Stimulated activated CD8-positive, alpha-beta memory T cell treated with anti-CD3 and anti-CD28 coated beads, Interleukin-2, amount 100 ng/mL, for 48 hours (primary cell): Measurements from ENCODE around the gene ABCA9.
"Not testable (repeated sequence)": the region's sequence is repeated elsewhere in the genome, so short reads cannot be mapped to it uniquely, and the experiment has no call there.

ENCODE experiments used
- DNase-seq, 2 donors: peaks; one replicate each; pipeline ENCODE4 v3.0.0-alpha.2; 2020; ENCODE audit warnings: low read depth in 2 of 2

ABCA9 gene

GRCh38 chr17:69043098-69043734 lies 17.5 kb downstream of the ABCA9 start:
- DNase-seq = no peak

GRCh38 chr17:69042308-69042707 lies 18.4 kb downstream of the ABCA9 start:
- DNase-seq = no peak

DNA sequence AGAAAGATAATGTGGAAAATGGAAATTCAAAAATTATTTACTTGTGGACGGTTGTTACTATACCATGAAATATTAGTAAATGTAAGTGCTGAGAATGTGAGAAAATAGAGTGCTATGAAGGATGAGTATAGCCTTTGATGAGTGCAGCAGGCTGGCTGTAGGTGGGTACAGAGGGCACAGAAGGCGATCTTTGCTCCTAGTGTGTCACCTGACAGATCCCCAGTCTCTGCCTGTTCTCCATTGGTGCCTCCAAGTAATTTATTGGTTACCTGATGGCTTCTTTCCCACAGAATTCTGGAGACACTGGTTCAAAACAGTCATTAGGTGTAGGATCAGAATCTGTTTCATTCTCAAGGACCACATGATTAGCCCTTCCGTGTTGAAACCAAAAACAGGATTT lies 28.9 kb downstream of the ABCA9 start:
- no peak for DNase-seq

DNA sequence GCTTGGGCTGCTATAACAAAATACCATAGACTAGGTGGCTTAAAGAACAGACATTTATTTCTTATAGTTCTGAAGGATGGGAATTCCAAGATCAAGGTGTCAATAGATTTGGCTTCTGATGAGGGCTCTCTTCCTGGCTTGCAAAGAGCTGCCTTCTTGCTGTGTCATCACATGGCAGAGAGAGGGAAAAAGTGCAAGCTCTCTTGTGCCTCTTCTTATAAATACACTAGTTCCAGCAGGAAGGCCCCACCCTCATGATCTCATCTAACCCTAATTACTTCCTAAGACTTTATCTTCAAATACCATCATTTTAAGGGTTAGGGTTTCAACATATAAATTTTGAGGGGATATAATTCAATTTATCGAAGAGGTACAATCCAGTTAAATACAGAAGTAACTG lies 30.6 kb downstream of the ABCA9 start:
- DNase-seq = no peak

DNA sequence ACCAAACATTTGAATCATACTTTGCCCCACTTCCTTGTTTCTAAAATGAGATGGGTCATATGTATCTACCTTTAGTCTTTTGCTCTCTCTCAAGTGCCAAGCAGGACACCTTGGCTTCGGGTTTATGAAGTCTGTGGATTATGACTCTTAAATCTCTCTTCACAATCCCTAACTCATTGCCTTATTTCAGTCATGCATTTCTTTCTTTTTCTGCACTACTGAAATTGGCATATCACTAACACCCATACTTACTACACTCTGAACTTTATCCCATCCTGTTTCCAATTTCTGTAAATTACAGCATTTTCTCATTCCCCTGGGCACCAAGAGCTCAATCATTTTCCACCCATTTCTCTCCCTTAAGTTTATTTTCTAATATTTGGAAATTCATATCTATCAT lies 42.0 kb downstream of the ABCA9 start:
- DNase-seq = no peak

DNA sequence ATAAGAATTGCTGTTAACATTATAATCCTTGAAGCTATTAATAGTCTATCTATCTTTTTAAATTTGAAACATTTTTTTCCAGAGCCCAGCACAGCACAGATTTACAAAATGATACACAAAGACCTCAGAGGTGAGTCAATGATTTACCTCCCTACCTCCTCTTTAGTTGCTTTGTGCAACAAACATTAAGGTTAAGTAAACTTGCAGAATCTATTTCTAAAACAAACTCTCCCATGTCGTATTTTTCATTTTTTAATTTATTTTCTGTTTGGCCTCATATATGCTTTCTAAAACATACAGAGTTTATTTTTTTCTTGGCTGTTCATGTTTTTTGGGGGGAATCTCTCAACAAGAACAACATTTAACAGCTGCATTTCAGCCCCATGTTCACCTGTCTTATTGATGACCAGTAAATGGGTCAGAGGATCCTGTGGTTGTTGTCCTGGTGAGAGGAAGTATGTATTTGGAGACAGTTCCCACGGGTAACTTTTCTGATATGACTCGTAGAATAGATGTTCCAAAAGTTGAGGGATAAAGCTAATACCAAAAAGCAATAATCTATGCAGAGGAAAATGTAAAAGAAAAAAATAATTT lies 42.6 kb downstream of the ABCA9 start:
- no peak for DNase-seq

- no peak for DNase-seq
Observed at GRCh38 chr17:69015631-69016030, 45.1 kb downstream of the ABCA9 start.

DNA sequence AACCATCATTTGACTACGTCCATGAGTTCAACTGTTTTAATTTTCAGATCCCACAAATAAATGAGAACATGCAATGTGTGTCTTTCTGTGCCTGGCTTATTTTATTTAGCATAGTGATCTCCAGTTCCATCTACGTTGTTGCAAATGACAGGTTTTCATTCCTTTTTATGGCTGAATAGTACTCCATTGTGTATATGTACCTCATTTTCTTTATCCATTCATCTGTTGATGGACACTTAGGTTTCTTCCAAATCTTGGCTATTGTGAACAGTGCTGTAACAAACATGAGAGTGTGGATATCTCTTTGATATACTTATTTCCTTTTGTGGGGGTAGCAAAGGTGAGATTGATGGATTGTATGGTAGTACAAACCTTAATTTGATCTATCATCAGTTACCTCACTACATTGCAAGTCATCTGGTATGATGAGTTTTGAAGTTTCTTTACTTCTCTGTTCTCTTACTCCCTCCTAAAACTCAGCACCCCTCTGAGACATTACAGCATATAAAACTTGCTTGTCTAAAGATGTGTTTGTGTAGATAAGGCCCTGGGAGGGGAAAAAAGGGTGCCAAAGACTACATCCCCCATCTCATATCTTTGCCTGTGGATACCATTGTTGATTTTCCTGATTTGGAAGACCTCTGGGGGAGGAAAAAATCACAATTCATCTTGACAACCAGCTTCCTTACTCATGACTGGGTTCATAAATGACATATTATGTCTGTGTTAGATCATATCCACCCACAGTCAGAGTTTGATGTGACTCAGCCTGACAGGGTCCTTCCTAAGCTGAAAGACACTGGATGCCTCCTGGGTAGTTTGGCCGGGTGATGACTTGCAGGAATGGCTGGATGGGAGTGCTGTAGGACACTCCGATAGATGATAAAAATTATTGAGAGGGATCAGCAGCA lies 47.6 kb downstream of the ABCA9 start:
- DNase-seq = no peak

GRCh38 chr17:69009930-69010329 lies 50.8 kb downstream of the ABCA9 start:
- DNase-seq = no peak

- not testable (repeated sequence) for DNase-seq
Observed at GRCh38 chr17:69004759-69005158, 56.0 kb downstream of the ABCA9 start.

- DNase-seq = not testable (repeated sequence)
Observed at GRCh38 chr17:68999743-69000142, 61.0 kb downstream of the ABCA9 start.

DNA sequence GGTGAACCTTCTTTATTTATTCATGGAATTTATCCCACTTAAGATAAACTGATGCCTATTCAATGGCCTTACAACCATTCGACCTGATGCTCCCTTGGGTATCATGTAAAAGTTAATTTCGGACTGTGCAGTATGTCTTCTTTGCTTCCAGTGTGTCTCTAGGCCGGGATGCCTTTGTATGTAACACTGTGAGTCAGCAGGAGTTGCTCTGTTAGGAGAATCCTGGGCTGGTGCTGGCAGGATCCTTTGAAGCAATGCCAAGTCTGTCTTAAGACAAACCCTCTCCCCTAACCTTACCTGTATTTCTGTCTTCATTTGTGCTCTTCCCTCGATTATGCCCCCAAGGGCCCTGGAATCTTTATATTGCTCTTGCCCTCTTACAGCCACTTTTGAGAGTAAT lies 67.6 kb downstream of the ABCA9 start:
- DNase-seq = no peak

DNA sequence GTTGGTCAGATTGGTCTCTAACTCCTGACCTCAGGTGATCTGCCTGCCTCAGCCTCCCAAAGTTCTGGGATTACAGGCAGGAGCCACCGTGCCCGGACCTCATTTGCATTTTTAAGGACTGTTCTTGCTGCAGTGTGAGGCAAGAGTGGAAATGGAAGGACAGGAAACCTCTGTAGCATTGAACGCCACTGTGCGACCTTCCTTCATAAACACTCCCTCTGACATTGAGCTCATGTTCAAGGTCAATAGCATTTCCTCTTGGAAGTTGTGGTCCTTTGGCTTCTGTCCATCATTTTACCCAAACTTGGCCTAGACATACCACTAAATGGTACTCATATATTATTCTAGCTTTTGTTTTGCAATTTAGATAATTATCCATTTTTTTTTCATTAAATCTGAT lies 72.8 kb downstream of the ABCA9 start:
- no peak for DNase-seq

DNA sequence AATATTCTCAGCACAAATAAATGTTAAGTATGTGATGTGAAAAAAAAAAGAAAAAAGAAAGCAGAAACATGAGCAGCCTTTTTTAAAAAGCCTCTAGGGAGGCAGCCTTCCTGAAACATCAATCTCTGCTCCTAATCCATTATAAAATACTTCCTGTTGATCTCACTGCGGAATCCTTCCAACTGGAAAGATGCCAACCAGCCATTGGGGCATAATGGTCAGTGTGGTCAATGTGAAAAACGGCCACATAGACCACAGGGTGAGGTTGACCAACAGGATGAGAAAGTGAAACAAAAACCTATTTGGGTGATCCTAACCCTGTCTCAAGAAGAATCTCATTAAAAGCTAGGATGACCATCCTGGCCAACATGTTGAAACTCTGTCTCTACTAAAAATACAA lies 79.4 kb downstream of the ABCA9 start:
- no peak for DNase-seq

GRCh38 chr17:68973098-68973846 lies 87.5 kb downstream of the ABCA9 start:
- no peak for DNase-seq

GRCh38 chr17:68972119-68972704 lies 88.5 kb downstream of the ABCA9 start:
- no peak for DNase-seq

GRCh38 chr17:68969101-68969500 lies 91.6 kb downstream of the ABCA9 start:
- no peak for DNase-seq

GRCh38 chr17:68963958-68964357 lies 96.8 kb downstream of the ABCA9 start:
- DNase-seq = no peak

DNA sequence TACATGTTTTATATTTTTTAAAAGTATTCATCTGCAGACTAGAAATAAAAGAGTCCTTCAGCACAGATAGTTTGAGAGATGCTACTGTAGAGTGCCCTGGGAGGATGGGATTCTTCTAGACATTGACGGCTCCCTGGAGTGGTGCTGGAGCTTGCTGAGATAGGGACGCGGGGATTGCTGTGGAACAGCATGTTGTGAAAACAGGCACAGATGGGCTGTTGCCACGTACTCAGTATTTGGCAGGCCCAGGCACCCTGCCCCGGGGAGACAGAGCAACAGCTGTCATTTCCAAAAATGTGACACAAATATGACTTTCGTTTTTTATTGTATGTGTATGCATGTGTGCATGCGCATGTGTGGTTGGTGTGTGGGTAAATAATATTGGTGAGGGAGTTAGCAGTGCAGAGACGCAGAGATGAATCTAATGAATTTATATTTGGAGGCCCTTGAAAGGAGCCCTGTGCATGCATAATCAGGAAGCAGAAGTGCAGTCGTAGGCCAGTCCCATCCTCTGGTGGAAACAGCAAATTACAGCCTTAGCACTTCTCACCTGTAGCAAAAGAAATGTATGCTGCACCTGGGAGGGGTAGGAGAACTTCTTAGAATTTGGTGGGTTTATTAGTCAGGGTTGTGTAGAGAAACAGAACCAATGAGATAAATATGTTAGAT lies 99.4 kb downstream of the ABCA9 start:
- DNase-seq = no peak

GRCh38 chr17:68959117-68959516 lies 101.6 kb downstream of the ABCA9 start:
- not testable (repeated sequence) for DNase-seq

- no peak for DNase-seq
Observed at GRCh38 chr17:68957944-68958343, 102.8 kb downstream of the ABCA9 start.
